ENCODE results near the gene ENOX1.

ENOX1 gene

GRCh38 chr13:43584751-43585150, 202.0 kb downstream of the ENOX1 start:
- DNase-seq: no peak

DNA sequence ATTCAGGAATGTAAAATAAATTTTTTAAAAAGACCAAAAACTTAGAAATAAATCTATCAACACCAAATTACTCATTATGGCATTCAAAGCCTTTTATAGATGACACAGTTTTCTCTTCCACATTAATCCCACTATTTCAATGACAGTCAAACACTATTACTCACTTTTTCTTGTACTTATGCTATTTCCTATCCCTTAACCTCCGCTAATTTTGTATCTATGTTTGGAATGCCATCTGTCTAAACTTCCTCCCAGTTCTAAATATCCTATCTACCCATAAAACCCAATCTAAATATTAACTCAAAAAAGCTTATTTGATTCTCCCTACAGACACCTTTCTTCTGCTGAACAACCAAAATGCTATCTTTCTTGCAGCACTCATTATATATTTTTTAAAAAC, 203.5 kb downstream of the ENOX1 start:
- no peak for DNase-seq

- no peak for DNase-seq
These were observed 206.5 kb downstream of the ENOX1 start for GRCh38 chr13:43580280-43580679.

- no peak for DNase-seq
These were observed 207.5 kb downstream of the ENOX1 start for GRCh38 chr13:43579321-43579720.

- no peak for DNase-seq
These were observed 212.2 kb downstream of the ENOX1 start for GRCh38 chr13:43574605-43575004.

DNA sequence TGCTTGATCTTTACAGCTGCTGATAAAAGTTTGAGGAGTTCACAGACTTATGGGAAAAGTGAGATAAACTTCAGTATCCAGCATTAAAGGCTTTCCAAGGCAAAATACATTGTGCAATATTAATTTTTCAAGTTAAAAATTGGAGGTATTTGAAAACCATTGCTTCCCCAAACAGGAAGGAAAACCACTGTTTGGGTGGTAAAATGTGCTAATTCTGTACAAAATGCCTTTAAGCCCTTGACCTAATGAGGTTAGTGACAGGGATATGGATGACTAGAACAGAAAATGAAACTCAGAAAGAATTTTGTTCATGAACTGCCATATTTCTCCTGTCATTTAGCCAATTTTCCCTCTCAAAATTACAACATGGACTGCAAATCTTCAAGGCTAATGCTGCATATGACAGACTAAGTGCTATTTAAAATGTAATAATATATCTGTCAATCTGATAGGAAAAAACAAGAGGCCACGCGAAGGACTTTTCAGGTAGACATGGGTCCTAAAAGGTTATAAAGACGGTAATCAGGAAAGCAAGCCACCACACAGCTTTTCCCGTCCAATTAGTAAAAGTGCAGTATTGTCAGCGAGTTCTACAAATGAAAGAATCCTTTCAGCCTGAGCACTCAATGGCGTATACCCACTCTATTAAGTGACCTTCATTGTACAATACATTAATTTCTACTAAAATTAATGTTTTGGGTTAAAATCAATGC, 212.8 kb downstream of the ENOX1 start:
- no peak for DNase-seq

DNA sequence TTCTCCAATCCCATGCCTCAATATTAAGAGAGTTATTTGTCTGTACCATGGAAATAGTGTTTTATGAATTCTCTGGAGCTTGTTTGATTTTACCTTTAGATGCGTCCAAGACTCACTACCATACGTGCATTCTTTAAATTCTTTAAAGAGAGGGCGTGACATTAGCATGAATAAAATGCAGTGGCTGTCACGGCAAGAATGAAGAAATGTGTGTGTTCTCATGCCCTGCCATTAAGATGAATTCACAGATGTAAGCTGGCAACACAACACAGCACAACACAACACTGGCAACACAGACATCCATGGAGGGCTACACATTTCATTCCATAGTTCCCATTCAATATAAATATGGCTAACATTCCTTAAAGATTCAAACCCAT, 213.4 kb downstream of the ENOX1 start:
- DNase-seq: no peak

DNA sequence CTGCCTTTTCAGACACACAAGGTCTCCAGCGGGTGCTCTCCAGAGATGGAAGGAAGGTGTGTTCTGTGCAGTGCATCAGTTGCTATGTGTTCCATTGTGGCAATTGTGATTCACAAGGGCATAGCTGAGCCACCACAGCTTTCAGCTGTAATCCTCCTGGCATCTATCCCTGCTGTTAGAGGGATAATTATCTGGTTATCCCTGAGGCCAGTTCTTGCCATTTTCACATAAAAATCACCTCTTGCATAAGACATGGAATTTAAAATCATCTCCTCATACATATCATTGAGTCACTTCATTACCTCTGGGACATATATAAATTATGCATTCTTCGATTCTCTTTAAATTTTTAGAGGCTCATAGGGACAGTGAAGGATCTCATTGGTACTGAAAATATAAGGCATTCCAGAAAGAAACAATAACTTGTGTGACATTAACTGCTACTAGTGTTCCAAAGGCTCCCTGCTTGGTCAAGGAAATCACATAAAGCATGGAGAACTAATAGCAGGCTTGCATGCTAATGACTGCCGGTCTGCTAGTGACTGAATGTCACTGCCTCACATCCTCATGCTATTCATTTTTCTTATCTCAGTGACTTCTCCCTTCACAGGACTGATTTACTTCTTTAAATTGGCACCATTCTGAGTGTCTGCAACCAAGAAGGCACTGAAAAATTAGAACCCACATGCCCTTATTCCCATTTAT, 214.0 kb downstream of the ENOX1 start:
- DNase-seq: no peak

GRCh38 chr13:43569658-43570057, 217.1 kb downstream of the ENOX1 start:
- DNase-seq: no peak

DNA sequence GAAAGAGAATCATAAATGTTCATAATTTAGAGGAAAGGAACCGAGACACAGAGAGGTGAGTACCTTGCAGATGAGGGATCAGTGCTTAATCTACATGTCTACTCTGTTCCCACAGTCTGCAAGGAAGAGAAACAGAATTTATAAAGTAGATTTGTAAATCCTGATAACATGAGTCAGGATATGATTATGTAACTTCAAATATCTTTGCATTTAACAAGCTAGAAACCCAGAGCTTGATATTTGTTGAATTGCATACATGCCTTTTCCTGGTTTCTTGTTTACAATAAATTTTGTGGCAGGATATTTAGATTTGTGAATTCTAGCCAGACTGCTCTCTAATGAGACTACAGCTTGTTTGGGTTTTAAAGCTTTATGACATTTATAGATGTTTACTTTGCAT, 219.2 kb downstream of the ENOX1 start:
- no peak for DNase-seq

GRCh38 chr13:43564952-43565351, 221.8 kb downstream of the ENOX1 start:
- no peak for DNase-seq

GRCh38 chr13:43561081-43561480, 225.7 kb downstream of the ENOX1 start:
- no peak for DNase-seq

DNA sequence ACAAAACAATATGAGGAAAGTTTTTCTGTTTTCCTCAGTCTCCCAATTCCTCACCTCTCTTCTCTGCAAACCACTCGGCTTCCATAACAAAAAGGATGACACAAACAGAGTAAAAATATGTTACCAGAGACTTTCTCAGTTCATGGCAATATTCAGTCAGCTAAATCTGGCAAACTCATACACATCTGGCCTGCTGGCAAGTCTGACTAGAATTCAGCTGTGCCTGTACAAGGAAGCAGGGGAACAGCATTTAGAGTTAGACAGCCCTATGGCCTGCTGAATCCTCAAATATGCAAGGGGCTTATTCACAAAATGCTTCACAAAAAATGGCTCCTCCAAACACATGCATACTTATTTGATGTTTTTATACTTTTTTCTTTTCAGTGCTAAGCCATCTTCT, 227.8 kb downstream of the ENOX1 start:
- DNase-seq: no peak

- DNase-seq: no peak
These were observed 228.4 kb downstream of the ENOX1 start for GRCh38 chr13:43558326-43558725.

- DNase-seq: no peak
These were observed 231.1 kb downstream of the ENOX1 start for GRCh38 chr13:43555667-43556066.

- DNase-seq: no peak
These were observed 234.8 kb downstream of the ENOX1 start for GRCh38 chr13:43551897-43552456.

DNA sequence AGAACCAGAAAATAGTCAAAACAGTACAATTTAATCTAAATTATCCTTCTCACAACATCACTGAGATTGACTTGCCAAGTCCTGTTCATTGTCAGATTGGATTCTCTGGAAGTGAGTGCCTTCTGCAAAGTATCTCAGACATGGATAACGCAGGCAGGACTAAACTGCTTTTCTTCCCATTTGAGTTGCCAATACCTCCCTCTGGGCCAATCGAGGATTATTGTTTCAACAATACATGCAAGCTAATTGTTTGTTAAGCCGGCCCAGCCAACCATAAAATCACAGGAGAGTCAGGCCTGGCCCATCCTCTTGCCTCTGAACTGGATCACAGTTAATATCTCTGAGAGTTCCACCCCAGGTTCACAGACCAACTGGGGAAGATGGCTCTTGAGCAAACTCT, 240.0 kb downstream of the ENOX1 start:
- DNase-seq: no peak

DNA sequence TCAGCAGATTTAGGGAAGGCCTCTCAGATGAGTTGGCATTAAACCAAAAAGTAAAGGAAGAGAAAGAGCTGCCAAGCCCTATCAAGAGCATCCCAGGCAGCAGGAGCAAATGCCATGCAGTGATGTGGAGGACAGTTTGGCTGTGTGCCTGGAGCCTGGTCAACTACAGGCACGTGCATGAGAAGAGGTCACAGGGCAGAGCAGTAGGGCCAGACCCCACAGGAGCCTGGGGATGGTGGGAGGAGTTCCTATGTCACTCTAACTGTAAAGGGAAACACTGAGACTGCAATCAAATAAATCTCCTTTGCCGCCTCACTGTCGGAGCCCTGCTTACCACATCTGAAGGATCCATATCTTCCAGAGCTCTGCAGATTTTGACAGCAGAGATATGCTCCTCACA, 240.5 kb downstream of the ENOX1 start:
- no peak for DNase-seq

DNA sequence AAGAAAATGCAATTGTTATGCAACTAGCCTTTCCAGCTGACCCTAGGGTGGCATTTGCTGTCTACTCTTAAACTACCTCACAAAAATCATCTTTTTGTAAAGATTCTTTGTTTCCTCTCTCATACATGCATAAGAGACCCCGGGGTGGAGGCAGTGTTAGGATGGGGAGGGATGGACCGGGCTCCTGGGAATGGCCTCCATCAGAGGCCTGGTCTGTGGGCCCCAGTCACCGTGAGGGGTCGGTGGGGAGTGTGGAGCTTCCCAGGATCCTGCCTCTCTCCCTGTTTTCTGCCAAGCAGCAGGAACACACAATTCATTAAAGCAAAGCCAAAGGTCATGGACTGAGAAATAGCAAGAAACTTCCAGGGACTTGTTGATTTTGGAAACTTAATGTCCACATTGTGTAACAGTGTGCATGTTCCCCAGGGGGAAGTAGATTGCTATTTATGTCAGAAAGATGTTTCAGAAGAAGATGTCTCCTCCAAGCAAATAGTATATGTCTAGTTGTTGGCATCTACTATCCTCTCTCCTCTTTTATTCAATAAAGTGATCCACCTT, 241.4 kb downstream of the ENOX1 start:
- no peak for DNase-seq

GRCh38 chr13:43544631-43545030, 242.1 kb downstream of the ENOX1 start:
- DNase-seq: no peak

- no peak for DNase-seq
These were observed 242.8 kb downstream of the ENOX1 start for GRCh38 chr13:43544011-43544410.

DNA sequence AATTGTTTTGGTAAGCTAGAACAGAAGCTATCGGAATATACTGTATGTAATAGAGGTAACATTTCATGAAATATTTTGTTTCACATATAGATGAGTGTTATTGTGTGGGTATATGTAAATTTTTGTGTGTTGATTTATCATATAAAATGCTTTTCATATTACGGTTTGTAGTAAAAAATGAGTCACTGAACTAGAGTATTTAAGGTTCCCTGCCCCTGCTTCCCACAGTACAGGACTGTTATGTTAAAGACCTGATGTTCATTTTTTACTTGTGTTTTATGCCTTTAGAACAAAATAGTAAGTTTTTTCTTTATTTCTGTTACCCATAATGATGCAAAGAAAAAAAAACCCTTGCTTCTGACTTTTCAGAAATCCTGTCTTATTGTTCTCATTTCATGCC, 243.4 kb downstream of the ENOX1 start:
- DNase-seq: no peak

DNA sequence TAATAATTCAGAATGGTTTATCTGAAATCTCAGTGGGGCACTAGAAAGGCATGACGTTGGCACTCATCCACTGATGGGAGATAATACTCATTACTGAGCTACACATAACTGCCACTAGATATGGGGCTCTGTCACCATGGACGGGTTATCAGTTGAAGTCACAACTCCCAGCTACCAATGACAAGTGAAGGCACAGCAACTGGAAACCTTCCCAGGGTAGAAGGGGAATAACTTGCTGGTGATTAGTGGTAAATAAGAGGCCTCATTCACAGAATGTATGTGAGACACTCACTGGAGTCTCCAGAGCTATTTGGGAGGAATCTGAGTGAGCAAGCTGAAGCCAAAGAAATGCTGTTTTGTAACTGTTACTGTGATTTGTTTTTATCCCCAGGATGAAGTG, 249.6 kb downstream of the ENOX1 start:
- no peak for DNase-seq

GRCh38 chr13:43529796-43530195, 257.0 kb downstream of the ENOX1 start:
- DNase-seq: no peak

All from activated CD4-positive, alpha-beta T cell treated with anti-CD3 and anti-CD28 coated beads, Interleukin-2, amount 50 U/mL, for 4 hours (primary cell).